CD4-positive, alpha-beta memory T cell (primary cell): Measurements from ENCODE around the gene GRIK4. TPM values are rescaled to one million over a fixed set of nuclear protein-coding genes. Genes with fewer than 3 reads are reported as not detected.

Source experiments
- CTCF ChIA-PET: fragments of 350-600 bp; sonication (Branson Sonifier 250); formaldehyde crosslinking; loops from one replicate; lab custom pipeline; 2021; ENCODE audit warnings: inconsistent platforms; ENCODE audit not compliant: partially characterized antibody; lab: Charles Lee
- POLR2A ChIA-PET: fragments of 350-600 bp; sonication (Branson Sonifier 250); formaldehyde crosslinking; loops from one replicate; lab custom pipeline; 2021; ENCODE audit not compliant: partially characterized antibody; lab: Charles Lee
- DNase-seq, 5 donors: peaks; one replicate each; pipeline versions ENCODE4 v3.0.0 to v3.0.0-alpha.2; 2020 to 2022; ENCODE audit warnings: mixed read lengths in 1 of 5
- H3K27ac ChIP-seq: one replicate; pipeline ENCODE4 v1.7.0; 2013; ENCODE audit warnings: low read depth, low read length
- H3K27me3 ChIP-seq: 2 replicates; pipeline ENCODE4 v1.7.0; 2013; ENCODE audit warnings: mild to moderate bottlenecking, low read length, moderate library complexity; ENCODE audit not compliant: insufficient read depth
- H3K36me3 ChIP-seq: 2 replicates; pipeline ENCODE4 v1.7.0; 2013; ENCODE audit warnings: mild to moderate bottlenecking, low read length, moderate library complexity; ENCODE audit not compliant: insufficient read depth
- H3K4me1 ChIP-seq: 2 replicates; pipeline ENCODE4 v1.7.0; 2013; ENCODE audit warnings: mild to moderate bottlenecking, low read length, moderate library complexity; ENCODE audit not compliant: insufficient read depth
- H3K4me3 ChIP-seq, 2 donors: one replicate each; pipeline ENCODE4 v1.7.0; 2013; ENCODE audit warnings: low read length in 2 of 2, mild to moderate bottlenecking in 1 of 2
- H3K9me3 ChIP-seq, 2 donors: one replicate each; pipeline ENCODE4 v1.7.0; 2013; ENCODE audit warnings: low read length in 2 of 2, control low read depth in 1 of 2; ENCODE audit not compliant: control insufficient read depth in 1 of 2
- H3K27ac Mint-ChIP-seq, 7 donors: one replicate each; pipeline ENCODE4 v1.8.0; 2020 to 2021; ENCODE audit warnings: mixed read lengths in 7 of 7, mild to moderate bottlenecking in 6 of 7, inconsistent platforms in 3 of 7, moderate library complexity in 3 of 7
- H3K27me3 Mint-ChIP-seq, 2 donors: one replicate each; pipeline ENCODE4 v1.8.0; 2020 to 2021; ENCODE audit warnings: mixed read lengths in 2 of 2
- H3K36me3 Mint-ChIP-seq, 2 donors: one replicate each; pipeline ENCODE4 v1.8.0; 2020 to 2021; ENCODE audit warnings: mixed read lengths in 2 of 2, inconsistent platforms in 1 of 2, mild to moderate bottlenecking in 1 of 2
- H3K4me1 Mint-ChIP-seq, 4 donors: one replicate each; pipeline ENCODE4 v1.8.0; 2020 to 2021; ENCODE audit warnings: mixed read lengths in 4 of 4, mild to moderate bottlenecking in 1 of 4
- H3K4me3 Mint-ChIP-seq, 8 donors: one replicate each; pipeline ENCODE4 v1.8.0; 2020 to 2021; ENCODE audit warnings: mixed read lengths in 8 of 8, mild to moderate bottlenecking in 7 of 8, moderate library complexity in 6 of 8, inconsistent platforms in 3 of 8
- H3K9me3 Mint-ChIP-seq, 8 donors: one replicate each; pipeline ENCODE4 v1.8.0; 2020 to 2021; ENCODE audit warnings: mixed read lengths in 8 of 8, mild to moderate bottlenecking in 5 of 8, inconsistent platforms in 3 of 8, moderate library complexity in 1 of 8
- intact Hi-C: fragments of 100-400 bp; cut with micrococcal nuclease; formaldehyde crosslinking; loops from one replicate; pipeline ENCODE4 v1.15.1; 2023
- polyA plus RNA-seq, 2 donors: library from polyadenylated mRNA; unstranded; fragments of 300-500 nt; fragmentation: Illumina TruSeq; gene quantifications; one replicate each; pipeline ENCODE4 v1.2.3, GENCODE V29; 2021
- total RNA-seq, 2 experiments: library from RNA; stranded (reverse); gene quantifications; one replicate each; pipeline ENCODE4 v1.2.3, GENCODE V29; 2021

GRIK4 gene
- total and polyA plus RNA-seq, 4 experiments from 2014 or later = 0.06 TPM; not detected in 3

GRCh38 chr11:121035780-121036179 is 524.2 kb downstream of the GRIK4 start:
- Histone ChIP-seq H3K27ac (no peak overlapping the region), H3K27me3 (no peaks in the 10 kb centered on the region), H3K4me1 (no peaks in the 10 kb centered on the region), H3K4me3 (no peak overlapping the region), H3K9me3 (no peaks in the 10 kb centered on the region), H3K36me3 (no peaks in the 10 kb centered on the region)
- H3K36me3 Mint-ChIP-seq = peaks cover 0 to 9% of the 10 kb centered on the region in 2 donors
- no peak overlapping the region for H3K27ac Mint-ChIP-seq
- peaks cover 5 to 18% (median 8%) of the 10 kb centered on the region in 4 donors for H3K4me1 Mint-ChIP-seq
- H3K9me3 Mint-ChIP-seq = no peaks in the 10 kb centered on the region
- intact Hi-C loops = no loop called here
- POLR2A ChIA-PET = no interaction called here
- CTCF ChIA-PET = no interaction called here
- DNase-seq = no peak
- H3K27me3 Mint-ChIP-seq = no peaks in the 10 kb centered on the region
- no peak overlapping the region for H3K4me3 Mint-ChIP-seq

- no peak overlapping the region for H3K27ac ChIP-seq
- no peaks in the 10 kb centered on the region for H3K36me3 ChIP-seq
- Mint-ChIP-seq H3K4me1 (peaks cover 5 to 18% (median 9%) of the 10 kb centered on the region in 4 donors), H3K4me3 (no peak overlapping the region), H3K9me3 (no peaks in the 10 kb centered on the region), H3K27ac (no peak overlapping the region), H3K36me3 (peaks cover 0 to 14% of the 10 kb centered on the region in 2 donors), H3K27me3 (no peaks in the 10 kb centered on the region)
- POLR2A ChIA-PET = no interaction called here
- H3K27me3 ChIP-seq = no peaks in the 10 kb centered on the region
- no peak overlapping the region for H3K4me3 ChIP-seq
- H3K9me3 ChIP-seq = no peaks in the 10 kb centered on the region
- intact Hi-C loops = no loop called here
- no peak for DNase-seq
- CTCF ChIA-PET = interaction anchor here (0.5 kb wide), 1 partner anchor 1455 kb away, joined by 4 read pairs; no protein-coding TSS in a partner anchor
- no peaks in the 10 kb centered on the region for H3K4me1 ChIP-seq
These were observed 525.5 kb downstream of the GRIK4 start for GRCh38 chr11:121037016-121037415.

Other genes with a start within 250 kb of the GRIK4 start
- gene TLCD5, start 186.4 kb upstream of the GRIK4 start, total RNA-seq = under 1 TPM; 0.25 to 0.70 TPM
- gene TLCD5, start 186.4 kb upstream of the GRIK4 start, polyA plus RNA-seq = under 1 TPM; 0.13 to 0.30 TPM
- 1 to 10 TPM; 4.6 to 5.0 TPM for gene ARHGEF12, start 175.3 kb upstream of the GRIK4 start, total RNA-seq
- gene ARHGEF12, start 175.3 kb upstream of the GRIK4 start, polyA plus RNA-seq = 1 to 10 TPM in 1 of 2 donors, under 1 TPM in 1; 0.80 to 3.1 TPM